Measurements from ENCODE around the gene TMEM94.

GRCh38 chr17:75463603-75464002, 7.2 kb downstream of the TMEM94 start:
- TF ChIP-seq CTCF (IDR thresholded peaks at IDR 0.05; ENCODE audit: control extremely low read depth in 1 of 3, insufficient read depth in 1 of 3, low read depth in 1 of 3, low read length in 3 of 3) = no peak
- no peak for TF ChIP-seq GTF2F1 (IDR thresholded peaks at IDR 0.05; ENCODE audit: borderline replicate concordance, low read depth, low read length)
- TF ChIP-seq SRF (IDR thresholded peaks at IDR 0.05; ENCODE audit: low read depth, low read length) = no peak
- TF ChIP-seq GABPA (IDR thresholded peaks at IDR 0.05; ENCODE audit: borderline replicate concordance, insufficient read depth, low read length) = no peak
- TF ChIP-seq ATF3 (IDR thresholded peaks at IDR 0.05; ENCODE audit: insufficient read depth, low read depth, low read length) = no peak
- no peak for TF ChIP-seq POLR2AphosphoS5 (IDR thresholded peaks at IDR 0.05; ENCODE audit: low read depth, low read length)

All from H1 (cell line).